IPS-15b (cell line): ENCODE data around the gene SYNJ2.
A peak's percentile ranks its signal among the peaks of the same experiment; 100 is the strongest.

Experiments used
- H3K27me3 ChIP-seq: one replicate; pipeline ENCODE4 v1.6.1; 2013; ENCODE audit warnings: low read length; ENCODE audit not compliant: control insufficient read depth, insufficient read depth
- H3K36me3 ChIP-seq: one replicate; pipeline ENCODE4 v1.6.1; 2013; ENCODE audit warnings: low read length; ENCODE audit not compliant: control insufficient read depth, insufficient read depth
- H3K4me1 ChIP-seq: one replicate; pipeline ENCODE4 v1.6.1; 2013; ENCODE audit warnings: mild to moderate bottlenecking, low read length; ENCODE audit not compliant: control insufficient read depth, insufficient read depth
- H3K4me3 ChIP-seq: one replicate; pipeline ENCODE4 v1.5.1; 2013; ENCODE audit warnings: low read depth, low read length
- H3K9ac ChIP-seq: one replicate; pipeline ENCODE4 v1.6.1; 2013; ENCODE audit warnings: low read depth, mild to moderate bottlenecking, low read length
- H3K9me3 ChIP-seq: one replicate; pipeline ENCODE4 v1.6.1; 2013; ENCODE audit warnings: mild to moderate bottlenecking, low read length; ENCODE audit not compliant: control insufficient read depth, insufficient read depth

SYNJ2 gene

DNA sequence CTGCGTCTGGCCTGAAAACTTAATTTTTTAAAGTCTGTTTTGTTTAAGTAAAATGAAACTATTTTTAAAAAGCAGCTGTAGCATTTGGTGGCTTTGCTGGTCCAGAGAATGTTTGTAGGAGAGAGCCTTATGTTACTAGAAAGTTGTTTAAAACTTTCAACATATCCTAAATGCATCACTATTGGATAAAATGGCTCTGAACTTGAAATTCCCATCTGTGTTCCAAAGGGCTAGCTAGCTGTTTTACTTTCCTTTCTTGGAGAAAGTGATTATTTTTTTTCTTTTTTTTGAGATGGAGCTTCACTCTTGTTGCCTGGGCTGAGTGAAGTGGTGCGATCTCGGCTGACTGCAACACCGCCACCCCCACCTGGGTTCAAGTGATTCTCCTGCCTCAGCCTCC is 2.5 kb downstream of the SYNJ2 start:
- H3K4me3 ChIP-seq: no peak overlapping the region
- no peaks in the 10 kb centered on the region for H3K36me3 ChIP-seq
- H3K9ac ChIP-seq: no peak overlapping the region
- H3K9me3 ChIP-seq: no peaks in the 10 kb centered on the region
- peaks cover 17% of the 10 kb centered on the region for H3K27me3 ChIP-seq
- peaks cover 10% of the 10 kb centered on the region for H3K4me1 ChIP-seq

DNA sequence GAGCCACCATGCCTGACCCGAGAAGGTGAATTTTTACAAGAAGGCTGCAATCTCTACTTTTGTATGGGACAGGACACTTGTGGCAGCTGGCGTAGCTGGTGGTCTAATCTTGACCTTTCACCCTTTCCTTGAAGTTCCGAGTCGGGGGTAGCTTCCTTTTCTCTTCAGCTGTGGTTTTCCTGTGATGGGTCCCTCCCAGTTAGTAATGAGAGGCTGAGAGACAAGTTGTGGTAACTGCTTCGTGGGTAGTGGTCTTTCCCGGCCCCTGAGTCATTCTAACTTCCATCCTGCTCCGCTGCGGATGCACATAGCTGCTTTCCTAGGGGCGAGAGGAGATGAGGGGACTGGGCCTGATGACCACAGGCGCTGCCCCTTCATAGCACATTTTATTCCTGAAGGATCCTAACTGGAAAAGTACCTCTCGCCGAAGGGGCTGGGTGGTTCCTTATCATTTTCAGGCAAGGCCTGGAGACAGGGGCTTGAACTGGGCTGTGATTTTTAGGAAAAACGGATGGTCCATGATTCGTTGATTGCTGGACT is 3.1 kb downstream of the SYNJ2 start:
- H3K4me1 ChIP-seq: peaks cover 10% of the 10 kb centered on the region
- peaks cover 15% of the 10 kb centered on the region for H3K27me3 ChIP-seq
- H3K9me3 ChIP-seq: no peaks in the 10 kb centered on the region
- no peak overlapping the region for H3K4me3 ChIP-seq
- H3K9ac ChIP-seq: no peak overlapping the region
- no peaks in the 10 kb centered on the region for H3K36me3 ChIP-seq

DNA sequence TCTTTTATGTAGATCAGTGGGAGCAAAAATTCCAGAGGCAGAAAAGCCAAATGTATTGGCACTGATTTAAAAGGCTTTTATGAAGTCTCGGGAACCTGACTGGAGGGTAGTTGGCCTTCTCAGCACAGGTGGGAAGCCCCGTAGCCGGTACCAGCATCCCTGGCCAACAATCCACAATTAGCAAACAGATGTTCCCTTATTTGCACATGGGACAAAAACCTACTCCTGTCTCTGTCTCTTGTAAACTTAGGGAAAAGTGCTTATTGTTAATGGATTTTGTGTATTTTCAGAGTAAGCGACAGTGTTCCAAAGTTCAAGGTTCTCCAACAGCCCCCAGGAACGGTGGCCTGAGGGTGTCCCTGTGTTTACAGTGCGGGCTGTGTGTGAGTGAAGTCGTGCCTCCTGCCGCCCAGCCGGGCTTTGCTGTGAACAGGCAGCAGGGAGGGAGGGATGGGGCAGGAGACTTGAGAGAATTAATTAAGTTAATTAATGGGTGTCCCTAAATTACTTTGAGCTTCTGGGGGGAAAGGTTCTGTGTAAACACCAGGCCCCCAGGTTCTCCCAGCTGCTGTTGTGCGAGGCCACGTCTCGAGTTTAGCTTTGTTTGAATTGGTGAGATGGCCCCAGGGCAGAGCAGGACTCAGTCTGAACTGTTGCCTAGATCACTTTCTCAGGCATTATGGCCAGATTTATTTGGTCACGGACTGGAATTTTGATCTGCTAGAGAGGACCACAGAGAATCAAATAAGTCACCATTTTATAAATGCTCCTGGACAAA is 3.9 kb downstream of the SYNJ2 start:
- H3K27me3 ChIP-seq: peaks cover 7% of the 10 kb centered on the region
- peaks cover 10% of the 10 kb centered on the region for H3K4me1 ChIP-seq
- no peaks in the 10 kb centered on the region for H3K9me3 ChIP-seq
- no peak overlapping the region for H3K4me3 ChIP-seq
- H3K9ac ChIP-seq: peak overlapping the region; percentile 57
- H3K36me3 ChIP-seq: no peaks in the 10 kb centered on the region

DNA sequence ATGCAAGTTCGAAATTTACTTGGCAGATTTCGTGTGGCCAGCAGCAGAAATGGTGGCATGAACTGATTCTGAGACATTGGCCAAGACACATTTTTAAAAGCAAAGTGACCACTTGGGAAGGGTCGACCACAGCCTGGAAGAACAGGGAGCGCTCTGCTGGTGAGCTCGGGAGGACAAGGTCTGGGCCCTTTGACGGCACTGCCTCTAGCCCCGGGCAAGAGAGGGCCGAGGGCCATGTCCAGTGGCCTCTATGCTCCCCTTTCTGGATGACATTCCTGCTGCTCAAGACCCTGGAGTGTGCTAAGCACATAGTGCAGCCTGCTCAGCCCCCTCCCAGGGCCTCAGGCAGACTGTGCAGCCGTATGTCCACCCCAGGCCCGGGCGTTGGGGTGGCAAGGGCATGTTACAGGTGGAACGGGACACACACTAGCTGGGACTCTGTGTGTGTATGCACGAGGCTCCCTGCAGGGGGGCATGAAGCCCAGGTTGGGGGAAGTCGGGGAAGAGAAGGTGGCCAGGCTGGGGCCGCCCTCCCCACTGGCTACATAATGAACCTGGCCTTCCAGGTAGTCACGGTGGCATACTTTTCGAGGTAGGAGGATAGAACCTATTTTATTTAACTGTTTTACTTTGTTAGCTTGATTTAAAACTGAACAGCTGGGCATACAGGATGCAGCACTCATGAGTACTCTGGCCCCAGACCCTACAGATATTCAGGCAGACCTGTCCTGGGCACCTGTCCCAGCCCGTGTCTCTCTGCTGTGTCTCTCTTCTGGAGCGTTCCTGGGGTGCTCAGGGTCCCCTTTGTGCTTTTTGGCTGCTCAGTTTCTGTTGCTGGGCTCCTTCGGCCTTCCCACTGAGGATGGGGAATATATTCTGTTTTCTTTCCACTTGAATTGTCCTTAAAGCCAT is 6.4 kb downstream of the SYNJ2 start:
- Histone ChIP-seq H3K36me3 (peaks cover 4% of the 10 kb centered on the region), H3K27me3 (no peaks in the 10 kb centered on the region), H3K4me3 (no peak overlapping the region), H3K9me3 (no peaks in the 10 kb centered on the region), H3K9ac (peak overlapping the region; percentile 2), H3K4me1 (peaks cover 6% of the 10 kb centered on the region)

DNA sequence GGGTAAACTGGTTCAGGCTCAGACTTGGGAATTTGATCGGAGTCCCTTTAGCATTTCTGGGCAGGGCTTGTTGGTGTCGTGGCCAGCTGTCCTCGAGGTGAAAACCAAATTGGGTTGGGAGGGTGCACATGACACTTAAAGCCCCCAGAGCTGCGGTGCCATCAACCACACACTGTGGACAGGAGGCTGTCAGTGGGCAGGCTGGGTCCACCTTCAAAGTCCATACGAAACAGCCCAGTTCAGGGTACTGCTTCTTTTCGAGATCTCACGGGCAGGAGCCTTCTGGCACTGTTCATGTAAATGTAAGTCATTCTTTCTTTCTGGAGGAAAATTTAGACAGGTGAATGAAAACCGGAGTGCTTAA is 7.0 kb downstream of the SYNJ2 start:
- no peaks in the 10 kb centered on the region for H3K27me3 ChIP-seq
- peaks cover 4% of the 10 kb centered on the region for H3K36me3 ChIP-seq
- no peaks in the 10 kb centered on the region for H3K9me3 ChIP-seq
- no peak overlapping the region for H3K9ac ChIP-seq
- H3K4me3 ChIP-seq: no peak overlapping the region
- peaks cover 6% of the 10 kb centered on the region for H3K4me1 ChIP-seq

DNA sequence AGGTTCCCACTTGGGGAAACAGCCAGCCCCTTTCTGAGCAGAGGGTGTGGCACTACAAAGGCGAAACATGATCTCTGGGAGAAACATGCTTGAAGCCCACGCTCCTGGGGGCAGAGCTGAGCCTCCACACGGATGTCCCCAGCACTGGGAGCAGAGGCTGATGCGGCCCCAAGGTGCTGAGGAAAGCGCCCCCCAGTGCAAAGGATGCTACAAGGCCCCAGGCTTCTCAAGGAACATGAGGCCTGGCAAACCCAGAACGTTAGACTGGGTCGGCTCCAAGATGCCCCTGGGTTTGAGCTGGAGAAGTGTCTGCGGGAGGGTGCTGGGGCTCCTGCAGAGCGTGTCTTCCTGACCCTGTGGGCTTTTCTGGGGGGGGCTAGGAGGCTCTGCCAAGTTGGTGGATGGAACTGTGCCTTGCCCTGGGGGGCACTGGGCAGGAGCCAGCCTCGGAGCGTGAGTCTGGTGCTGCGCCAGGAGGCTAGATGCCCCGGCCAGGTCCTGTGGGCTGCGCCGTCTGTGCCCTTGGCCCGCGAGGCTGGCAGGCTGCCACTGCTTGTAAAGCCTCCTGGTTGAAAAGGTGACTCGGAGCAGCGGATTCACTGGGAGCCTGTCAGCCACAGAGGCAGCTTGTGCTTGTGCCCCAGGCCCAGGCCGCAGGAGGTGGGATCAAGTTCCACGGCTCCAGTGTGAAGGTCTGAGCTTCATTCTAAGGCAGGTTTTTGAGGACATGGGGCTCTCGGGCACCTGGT is 8.1 kb downstream of the SYNJ2 start:
- Histone ChIP-seq H3K4me1 (peaks cover 6% of the 10 kb centered on the region), H3K27me3 (no peaks in the 10 kb centered on the region), H3K9me3 (no peaks in the 10 kb centered on the region), H3K36me3 (peaks cover 4% of the 10 kb centered on the region), H3K9ac (no peak overlapping the region), H3K4me3 (no peak overlapping the region)

DNA sequence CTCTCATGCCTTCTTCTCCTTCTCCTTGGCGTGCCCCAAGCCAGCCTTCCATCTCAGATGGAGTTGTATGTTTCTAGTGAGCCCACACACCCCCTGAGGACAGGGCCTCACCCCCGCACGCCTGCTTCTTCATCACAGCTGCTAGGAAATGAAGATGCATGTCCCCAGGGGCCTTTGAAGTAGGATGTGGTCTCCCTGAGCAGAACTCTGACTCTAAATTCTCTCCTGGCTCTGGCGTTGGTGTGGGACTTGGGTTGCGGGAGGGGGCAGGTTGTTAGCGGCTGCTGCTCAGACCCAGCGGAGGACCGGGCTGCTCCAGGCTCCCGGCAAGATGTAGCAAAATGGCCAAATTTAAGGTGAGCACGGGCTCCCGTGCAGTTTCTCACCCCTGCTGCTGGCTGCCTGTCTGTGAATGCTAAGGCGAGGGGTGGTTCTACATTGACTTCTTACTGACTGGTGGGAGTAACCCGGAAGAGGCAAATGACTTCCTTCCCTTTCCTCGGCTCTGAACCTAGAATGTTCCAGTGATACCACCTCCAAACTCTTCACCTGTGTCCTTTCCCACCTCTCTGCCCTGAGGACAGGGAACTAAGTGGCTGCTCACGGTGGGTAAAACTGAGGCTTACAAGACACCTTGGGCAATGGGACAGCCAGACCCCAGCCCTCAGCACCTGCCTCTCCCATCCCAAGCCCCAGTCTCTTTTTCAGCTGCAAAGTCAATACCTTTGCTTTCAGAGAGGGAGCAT is 8.8 kb downstream of the SYNJ2 start:
- Histone ChIP-seq H3K9me3 (no peaks in the 10 kb centered on the region), H3K36me3 (peaks cover 4% of the 10 kb centered on the region), H3K4me1 (peaks cover 2% of the 10 kb centered on the region), H3K9ac (no peak overlapping the region), H3K4me3 (no peak overlapping the region), H3K27me3 (no peaks in the 10 kb centered on the region)

DNA sequence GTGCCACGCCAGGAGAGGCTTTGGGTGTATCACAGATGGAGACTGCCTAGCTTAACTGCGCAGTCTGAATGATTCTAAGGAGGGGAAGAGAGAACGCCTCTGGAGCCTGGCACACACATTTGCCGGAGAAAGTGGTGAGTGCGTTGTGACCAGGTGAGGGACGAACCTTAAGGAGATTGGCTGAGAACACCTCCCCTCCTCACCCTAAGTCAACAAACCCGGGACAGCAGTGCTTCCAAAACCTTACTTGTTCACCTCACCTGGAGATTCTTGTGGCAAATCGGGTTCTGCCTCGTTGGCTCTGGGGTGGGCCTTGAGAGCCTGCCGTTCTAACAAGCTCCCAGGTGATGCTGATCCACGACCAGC is 9.4 kb downstream of the SYNJ2 start:
- H3K4me1 ChIP-seq: peaks cover 2% of the 10 kb centered on the region
- no peak overlapping the region for H3K4me3 ChIP-seq
- H3K9ac ChIP-seq: no peak overlapping the region
- H3K36me3 ChIP-seq: peaks cover 4% of the 10 kb centered on the region
- H3K27me3 ChIP-seq: no peaks in the 10 kb centered on the region
- no peaks in the 10 kb centered on the region for H3K9me3 ChIP-seq

DNA sequence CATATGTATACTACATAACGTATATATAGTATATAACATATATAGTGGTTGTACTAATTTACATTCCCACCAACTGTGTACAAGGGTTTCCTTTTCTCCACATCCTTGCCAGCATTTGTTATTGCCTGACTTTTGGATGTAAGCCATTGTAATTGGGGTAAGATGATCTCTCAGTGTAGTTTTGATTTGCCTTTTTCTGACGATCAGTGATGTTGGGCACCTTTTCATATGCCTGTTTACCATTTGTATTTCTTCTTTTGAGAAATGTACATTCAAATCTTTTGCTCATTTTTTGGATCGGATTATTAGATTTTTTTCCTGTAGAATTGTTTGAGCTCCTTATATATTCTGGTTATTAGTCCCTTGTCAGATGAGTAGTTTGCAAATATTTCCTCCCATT is 11.4 kb downstream of the SYNJ2 start:
- H3K4me1 ChIP-seq: peaks cover 3% of the 10 kb centered on the region
- peaks cover 4% of the 10 kb centered on the region for H3K36me3 ChIP-seq
- H3K9me3 ChIP-seq: no peaks in the 10 kb centered on the region
- H3K27me3 ChIP-seq: no peaks in the 10 kb centered on the region
- H3K9ac ChIP-seq: no peak overlapping the region
- H3K4me3 ChIP-seq: no peak overlapping the region

DNA sequence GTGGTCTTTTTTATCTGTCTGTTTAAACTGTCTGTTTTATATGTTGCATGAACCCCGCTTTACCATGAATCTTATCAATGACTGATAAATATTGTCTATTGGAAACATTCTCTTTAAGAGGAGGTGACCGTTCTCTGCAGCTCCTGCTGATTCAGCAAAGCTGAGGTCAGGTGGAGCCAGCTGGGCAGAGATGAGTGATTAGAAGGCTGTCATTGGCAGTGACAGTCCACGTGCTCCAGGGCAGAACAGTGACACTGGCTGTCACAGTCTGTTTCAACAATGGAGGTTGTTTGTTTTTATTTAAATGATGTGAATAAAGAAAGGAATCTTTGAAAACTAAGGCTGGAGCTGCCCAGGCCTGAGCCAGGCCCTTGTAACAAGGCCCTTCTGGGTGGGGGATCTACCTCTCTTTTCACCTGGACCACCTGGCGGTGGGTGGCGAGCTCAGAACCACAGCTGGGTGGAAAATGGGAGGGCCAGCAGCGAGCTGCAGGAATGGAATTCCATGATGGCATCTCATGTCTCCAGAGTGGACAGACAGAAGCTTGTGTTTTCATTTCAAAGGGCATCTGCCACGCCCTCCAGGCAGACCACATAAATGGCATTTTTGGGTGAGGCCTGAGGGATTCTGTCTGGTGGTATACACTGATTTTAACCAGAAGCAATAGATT is 12.6 kb downstream of the SYNJ2 start:
- H3K9me3 ChIP-seq: no peaks in the 10 kb centered on the region
- no peak overlapping the region for H3K4me3 ChIP-seq
- peaks cover 3% of the 10 kb centered on the region for H3K4me1 ChIP-seq
- H3K9ac ChIP-seq: no peak overlapping the region
- no peaks in the 10 kb centered on the region for H3K27me3 ChIP-seq
- peaks cover 4% of the 10 kb centered on the region for H3K36me3 ChIP-seq
